OCI-M2 (cell line): ENCODE data around the gene PGGHG.
"Not testable (repeated sequence)": the region's sequence is repeated elsewhere in the genome, so short reads cannot be mapped to it uniquely, and the experiment has no call there.

Experiments used
- DNase-seq: peaks from one replicate; lab custom pipeline; 2025; ENCODE audit not compliant: unreplicated experiment; lab: John Stamatoyannopoulos, UW

PGGHG gene

DNA sequence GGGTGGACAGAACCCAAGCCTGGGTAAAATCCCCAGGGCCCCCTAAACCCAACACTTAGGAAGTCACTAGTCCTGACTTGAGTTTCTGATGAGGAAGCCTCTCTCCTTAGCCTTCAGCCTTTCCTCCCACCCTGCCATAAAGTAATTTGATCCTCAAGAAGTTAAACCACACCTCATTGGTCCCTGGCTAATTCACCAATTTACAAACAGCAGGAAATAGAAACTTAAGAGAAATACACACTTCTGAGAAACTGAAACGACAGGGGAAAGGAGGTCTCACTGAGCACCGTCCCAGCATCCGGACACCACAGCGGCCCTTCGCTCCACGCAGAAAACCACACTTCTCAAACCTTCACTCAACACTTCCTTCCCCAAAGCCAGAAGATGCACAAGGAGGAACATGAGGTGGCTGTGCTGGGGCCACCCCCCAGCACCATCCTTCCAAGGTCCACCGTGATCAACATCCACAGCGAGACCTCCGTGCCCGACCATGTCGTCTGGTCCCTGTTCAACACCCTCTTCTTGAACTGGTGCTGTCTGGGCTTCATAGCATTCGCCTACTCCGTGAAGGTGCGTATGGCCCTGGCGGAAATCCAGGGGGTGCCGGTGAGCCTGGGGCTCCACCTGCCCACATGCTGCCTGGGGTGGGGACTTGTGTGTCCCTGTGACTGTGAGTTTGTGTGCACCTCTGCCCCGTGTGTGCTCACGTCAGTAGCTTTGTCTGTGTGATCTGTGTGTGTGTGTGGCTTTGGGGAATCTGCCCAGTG is 25.0 kb downstream of the PGGHG start, which contains the start of gene IFITM1:
Gene IFITM1 (plus strand): TSS at position 254 of the 767 bp plus-strand sequence. CDS start 131 bp downstream, at position 385.
- peak; percentile 28 for DNase-seq

DNA sequence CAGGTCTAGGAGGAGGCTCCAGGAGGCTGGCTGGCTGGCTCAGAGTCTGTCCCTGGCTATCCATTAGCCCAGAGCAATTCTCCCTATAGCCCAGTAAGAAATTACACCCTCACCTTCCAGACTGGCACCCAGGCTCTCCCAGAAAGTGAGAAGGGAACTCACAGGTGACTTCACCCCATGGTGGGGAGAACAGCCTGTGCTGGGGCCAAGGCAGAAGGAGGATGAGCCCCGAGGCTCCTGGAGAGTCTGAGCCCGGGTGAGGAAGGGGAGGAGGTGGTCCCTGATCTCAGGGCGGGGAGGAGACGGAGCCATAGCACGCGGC is 25.6 kb downstream of the PGGHG start:
- not testable (repeated sequence) for DNase-seq

- DNase-seq: no peak
Observed at GRCh38 chr11:315051-315481, 26.1 kb downstream of the PGGHG start.

DNA sequence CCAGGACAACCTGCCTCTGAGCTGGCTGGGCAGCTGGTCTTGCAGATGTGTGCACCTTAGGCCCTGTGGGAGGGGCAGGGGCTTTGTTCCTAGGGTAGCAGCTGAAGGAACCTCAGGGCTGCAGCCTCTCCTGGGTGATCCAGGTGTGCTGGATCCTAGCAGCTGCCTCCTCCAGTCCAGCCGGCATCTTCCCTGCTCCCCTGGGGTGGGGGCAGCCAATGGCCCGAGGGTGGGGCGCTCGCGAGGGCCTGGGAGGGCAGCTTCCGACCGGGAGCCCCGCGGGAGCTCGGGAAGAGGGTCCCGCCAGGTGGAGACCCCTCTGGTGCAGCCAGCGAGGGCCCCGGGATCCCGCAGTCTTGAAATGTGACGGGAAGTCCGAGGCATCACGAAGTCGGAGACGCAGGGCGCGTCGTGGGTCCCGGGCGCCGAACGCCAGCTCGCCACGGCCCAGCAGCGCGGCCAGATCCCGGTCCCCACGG is 26.6 kb downstream of the PGGHG start:
- DNase-seq: no peak

- no peak for DNase-seq
Observed at GRCh38 chr11:316031-316701, 27.2 kb downstream of the PGGHG start.

DNA sequence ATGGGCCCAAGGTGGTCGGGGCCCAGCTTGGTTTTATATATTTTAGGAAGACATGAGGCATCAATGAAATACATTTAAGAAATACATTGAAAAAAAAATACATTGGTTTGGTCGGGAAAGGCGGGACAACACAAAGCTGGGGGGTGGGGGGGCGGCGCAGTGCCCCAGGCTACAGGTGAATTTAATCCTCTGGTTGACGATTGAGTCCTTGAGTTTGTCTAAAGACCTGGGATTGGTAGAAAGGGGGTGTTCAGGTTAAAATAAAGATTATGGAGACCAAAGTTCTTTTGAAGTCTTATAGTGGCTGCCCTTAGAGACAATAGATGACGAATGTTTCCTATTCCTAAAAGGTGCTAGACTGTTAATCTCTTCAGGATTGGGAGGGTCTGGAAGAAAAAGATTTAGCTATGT is 28.0 kb downstream of the PGGHG start:
- no peak for DNase-seq

GRCh38 chr11:317668-318404 is 28.9 kb downstream of the PGGHG start:
- DNase-seq: not testable (repeated sequence)

DNA sequence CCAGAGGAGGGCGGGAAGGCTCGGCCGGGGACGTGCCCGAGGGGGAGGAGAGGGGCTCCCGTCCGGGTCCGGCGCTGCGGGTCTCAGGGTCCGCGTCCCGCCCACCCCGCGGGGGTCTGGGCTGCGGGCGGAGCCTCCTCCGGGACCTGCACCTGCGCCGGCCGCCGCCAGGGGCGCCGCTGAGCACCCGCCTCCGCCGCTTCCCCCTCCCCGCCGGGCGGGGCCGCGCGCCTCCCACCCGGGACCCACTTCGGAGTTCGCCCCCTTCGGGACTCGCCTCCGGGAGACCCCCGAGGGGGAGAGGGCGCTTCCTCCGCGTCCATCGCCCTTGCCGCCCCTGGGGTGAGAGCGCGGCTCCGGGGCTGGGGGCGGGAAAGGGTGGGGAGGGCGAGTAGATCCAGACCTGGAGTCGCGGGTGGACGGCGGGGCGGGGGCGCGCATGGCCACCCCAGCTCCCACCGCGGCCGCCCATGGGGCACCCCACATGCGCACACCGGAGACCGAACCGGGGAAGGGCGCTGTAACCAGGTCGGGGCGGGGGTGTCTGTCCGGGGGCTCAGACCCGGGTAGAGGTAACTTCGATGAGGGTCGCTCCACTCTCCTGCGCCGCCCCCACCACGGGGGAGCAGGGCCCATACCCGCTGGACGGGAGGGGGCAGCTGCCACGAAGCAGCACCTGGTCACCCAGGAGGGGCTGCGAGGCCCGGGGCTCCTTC is 29.6 kb downstream of the PGGHG start:
- DNase-seq: not testable (repeated sequence)

GRCh38 chr11:319121-319887 is 30.4 kb downstream of the PGGHG start:
- not testable (repeated sequence) for DNase-seq

DNA sequence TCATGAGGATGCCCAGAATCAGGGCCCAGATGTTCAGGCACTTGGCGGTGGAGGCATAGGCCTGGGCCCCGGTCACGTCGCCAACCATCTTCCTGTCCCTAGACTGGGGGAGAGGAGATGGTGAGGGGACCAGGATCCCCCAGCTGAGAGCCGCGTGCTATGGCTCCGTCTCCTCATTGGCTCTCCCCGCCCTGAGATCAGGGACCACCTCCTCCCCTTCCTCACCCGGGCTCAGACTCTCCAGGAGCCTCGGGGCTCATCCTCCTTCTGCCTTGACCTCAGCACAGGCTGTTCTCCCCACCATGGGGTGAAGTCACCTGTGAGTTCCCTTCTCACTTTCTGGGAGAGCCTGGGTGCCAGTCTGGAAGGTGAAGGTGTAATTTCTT is 31.0 kb downstream of the PGGHG start:
- DNase-seq: not testable (repeated sequence)

GRCh38 chr11:324156-324555 is 35.2 kb downstream of the PGGHG start:
- DNase-seq: no peak

DNA sequence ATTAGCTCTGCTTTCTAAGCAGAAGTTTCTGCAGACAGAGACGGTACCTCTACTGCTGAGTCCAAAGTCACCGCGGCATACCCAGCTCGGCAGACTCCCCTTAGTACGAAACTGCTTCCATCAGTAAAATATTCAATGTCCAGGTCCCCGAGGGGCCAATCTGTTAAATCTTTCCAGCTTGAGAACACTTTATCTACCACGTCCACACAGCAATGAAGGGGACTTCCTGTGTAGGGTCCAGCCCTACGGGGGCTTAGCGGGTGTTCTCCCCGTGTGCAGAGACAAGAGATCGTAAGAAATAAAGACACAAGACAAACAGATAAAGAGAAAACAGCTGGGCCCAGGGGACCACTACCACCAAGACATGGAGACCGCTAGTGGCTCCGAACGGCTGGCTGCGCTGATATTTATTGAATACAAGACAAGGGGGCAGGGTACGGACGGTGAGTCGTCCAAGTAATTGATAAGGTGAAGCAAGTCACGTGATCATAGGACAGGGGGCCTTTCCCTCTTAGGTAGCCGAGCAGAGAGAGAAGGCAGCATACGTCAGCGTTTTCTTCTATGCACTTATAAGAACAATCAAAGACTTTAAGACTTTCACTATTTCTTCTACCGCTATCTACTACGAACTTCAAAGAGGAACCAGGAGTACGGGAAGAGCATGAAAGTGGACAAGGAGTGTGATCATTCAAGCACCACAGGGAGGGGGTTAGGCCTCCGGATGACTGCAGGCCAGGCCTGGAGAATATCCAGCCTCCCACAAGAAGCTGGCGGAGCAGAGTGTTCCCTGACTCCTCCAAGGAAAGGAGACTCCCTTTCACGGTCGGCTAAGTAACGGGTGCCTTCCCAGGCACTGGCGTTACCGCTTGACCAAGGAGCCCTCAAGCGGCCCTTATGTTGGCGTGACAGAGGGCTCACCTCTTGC is 35.9 kb downstream of the PGGHG start:
- peak; percentile 64 for DNase-seq

- no peak for DNase-seq
Observed at GRCh38 chr11:325796-326591, 37.1 kb downstream of the PGGHG start.

- no peak for DNase-seq
Observed at GRCh38 chr11:326592-326841, 37.6 kb downstream of the PGGHG start.

DNA sequence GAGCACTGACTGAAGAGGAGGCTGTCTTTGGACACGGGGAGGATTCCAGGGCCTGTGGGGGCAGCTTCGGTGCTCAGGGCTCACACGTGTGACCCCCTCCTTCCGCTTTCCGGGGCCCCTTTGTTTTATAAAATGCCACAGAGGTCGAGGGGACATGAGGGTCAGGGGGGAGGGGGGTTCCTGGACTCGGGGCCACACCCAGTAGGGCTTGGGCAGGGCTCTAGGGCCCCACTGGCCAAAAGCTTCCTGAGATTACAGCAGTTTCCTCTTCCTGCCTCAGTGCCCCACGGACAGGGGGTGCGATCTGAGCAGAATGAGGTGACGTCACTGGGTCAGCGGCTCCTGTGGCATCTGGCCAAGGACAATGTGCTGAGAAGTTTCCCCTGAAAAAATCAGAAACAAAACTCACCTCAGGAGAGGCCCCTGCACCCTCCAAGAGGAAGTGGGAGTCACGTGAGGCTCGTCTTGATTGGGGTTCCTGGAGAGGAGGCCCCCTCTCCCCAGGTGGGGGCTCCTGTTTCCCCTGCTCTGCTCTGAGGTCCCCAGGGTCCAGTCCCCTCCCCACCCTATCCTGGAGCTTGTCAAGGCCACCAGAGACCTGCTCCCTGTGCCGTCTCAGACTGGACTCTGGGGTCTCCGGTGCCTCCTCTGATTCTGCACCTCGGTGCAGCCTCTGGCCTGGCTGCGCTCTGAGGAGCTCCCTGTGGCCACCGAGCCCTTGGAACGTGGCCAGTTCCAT is 38.1 kb downstream of the PGGHG start:
- DNase-seq: no peak

DNA sequence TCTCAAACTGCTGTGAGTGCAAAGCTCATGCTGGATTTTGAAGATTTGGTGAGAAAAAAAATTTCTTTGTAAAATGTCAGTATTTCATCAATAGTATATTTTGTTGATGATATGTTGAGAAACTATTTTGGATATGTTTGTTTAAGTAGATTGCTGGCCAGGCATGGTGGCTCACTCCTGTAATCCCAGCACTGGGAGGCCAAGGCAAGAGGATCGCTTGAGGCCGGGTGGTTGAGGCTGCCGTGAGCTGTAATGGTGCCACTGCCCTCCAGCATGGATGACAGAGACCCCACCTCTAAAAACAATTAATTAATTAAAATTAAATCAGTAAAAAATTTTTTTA is 38.6 kb downstream of the PGGHG start:
- no peak for DNase-seq

- DNase-seq: no peak
Observed at GRCh38 chr11:328012-328411, 39.1 kb downstream of the PGGHG start.

DNA sequence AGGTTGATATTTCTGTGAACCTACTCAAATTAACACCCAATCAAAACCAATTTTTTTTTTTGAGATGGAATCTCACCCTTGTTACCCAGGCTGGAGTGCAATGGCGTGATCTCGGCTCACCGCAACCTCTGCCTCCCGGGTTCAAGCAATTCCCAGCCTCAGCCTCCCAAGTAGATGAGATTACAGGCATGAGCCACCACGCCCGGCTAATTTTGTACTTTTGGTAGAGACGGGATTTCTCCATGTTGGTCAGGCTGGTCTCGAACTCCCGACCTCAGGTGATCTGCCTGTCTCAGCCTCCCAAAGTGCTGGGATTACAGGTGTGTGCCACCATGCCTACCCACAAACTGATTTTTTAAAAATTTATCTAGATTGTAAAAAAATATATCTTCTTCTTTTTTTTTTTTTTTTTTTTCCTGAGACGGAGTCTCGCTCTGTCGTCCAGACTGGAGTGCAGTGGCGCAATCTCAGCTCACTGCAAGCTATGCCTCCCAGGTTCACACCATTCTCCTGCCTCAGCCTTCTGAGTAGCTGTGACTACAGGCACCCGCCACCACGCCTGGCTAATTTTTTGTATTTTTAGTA is 39.7 kb downstream of the PGGHG start:
- DNase-seq: not testable (repeated sequence)
